NCI-H524 (cell line): Measurements from ENCODE around the gene COMMD2.

Experiments
- DNase-seq, 2 experiments: peaks; one replicate each; lab custom pipeline; 2025; lab: John Stamatoyannopoulos, UW

Gene COMMD2

DNA sequence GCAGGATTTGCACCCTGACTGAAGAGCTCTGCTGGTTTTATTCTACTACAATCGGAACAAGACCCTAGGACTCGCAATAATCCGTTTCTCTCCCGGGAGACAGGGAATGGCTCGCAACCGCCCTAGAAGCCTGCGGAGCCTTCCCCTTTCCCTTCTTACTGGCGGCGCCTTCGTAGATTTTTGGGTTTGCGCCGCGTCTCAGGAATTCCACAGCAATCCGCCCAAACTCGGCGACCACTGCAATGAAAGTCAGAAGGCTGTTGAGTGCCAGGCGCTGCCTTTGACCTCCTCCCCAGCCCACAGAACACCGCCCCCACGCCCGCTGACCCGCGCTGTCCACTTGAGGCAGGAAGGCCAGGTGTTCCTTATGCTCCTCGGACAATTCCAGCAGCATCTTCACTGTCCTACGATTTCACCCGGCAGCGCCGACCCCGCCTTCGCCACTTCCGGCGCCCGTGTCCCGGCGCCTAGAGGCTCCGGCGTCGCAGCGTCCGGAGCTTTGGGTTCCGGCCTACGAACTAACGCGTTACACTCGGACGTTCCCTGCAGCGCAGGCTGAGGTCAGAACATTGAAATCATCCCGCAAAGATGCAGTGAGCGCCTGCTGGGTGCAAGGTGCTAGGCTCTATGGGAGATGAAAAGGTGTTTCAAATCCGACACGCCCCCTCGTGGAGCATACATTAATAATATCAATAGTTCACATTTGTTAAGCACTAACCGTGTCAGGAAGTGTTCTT, at the start of gene COMMD2:
Gene COMMD2, minus strand, starts transcription at position 439 of the 737 bp plus-strand sequence. Its CDS starts 45 bp downstream, at position 394.
- DNase-seq, result peak; percentile 94 to 98

DNA sequence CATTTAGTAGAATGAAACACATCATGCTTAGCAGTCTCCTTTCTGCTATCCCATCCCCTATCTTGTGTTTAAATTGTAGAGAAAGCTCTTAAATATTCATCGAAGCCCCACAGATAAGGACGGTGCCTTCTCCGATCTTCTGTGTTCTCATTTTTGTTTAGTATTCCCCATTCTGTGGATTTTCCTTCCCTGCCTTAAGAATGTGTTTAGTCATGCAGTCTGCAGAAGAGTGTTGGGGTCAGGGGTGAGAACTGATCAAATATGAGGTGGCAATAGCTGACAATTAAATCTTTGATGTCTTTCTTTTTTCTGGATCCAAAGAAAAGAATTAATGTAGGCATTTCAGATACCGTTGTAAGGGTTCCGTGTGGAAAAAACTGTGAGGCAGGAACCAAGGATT, 49.4 kb upstream of the COMMD2 start:
- no peak for DNase-seq

DNA sequence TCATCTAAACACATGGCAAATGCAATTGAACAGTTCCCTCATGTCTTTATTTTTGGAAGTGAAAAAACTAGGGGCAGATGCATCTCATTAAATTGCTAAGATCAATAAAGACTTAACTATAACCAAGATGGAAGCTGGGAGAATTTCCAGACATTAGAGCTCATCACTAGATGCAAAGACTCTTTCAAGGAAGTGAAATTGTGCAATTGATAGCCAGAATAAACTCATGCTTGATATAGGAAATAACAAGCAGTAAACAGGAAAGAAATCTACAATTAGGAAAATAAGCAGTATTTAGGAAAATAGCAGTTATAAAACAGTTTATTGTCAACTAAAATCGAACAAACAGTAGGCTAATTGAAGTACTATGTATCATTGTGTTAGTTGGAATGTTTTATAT, 48.9 kb upstream of the COMMD2 start:
- DNase-seq, result no peak

DNA sequence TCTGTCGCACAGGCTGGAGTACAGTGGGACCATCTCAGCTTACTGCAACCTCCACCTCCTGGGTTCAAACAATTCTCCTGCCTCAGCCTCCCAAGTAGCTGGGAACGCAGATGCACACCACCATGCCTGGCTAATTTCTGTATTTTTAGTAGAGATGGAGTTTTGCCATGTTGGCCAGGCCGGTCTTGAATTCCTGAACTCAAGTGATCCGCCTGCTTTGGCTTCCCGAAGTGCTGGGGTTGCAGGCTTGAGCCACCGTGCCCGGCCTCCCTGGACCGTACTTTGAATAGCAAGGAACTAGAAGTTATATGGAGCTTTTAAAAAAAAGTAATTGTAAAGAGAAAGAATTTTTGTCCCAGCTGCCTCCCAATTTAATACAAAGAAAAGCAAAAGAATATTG, 48.4 kb upstream of the COMMD2 start:
- DNase-seq, result no peak

DNA sequence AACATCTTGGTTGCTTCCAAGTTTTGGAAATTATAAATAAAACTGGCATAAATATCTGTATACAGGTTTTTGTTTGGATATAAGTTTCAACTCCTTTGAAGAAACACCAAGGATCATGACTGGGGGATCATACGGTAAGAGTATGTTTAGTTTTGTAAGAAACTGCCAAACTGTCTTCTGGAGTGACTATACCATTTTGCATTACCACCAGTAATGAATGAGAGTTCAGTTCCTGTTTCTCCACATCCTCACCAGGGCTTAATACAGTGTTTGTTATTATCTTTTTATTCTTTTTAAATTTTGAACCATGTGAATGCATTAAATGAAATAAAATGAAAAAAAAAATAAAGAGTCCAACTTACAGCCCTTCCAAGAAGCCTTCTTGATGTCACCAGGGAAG, 43.7 kb upstream of the COMMD2 start:
- DNase-seq, result no peak

DNA sequence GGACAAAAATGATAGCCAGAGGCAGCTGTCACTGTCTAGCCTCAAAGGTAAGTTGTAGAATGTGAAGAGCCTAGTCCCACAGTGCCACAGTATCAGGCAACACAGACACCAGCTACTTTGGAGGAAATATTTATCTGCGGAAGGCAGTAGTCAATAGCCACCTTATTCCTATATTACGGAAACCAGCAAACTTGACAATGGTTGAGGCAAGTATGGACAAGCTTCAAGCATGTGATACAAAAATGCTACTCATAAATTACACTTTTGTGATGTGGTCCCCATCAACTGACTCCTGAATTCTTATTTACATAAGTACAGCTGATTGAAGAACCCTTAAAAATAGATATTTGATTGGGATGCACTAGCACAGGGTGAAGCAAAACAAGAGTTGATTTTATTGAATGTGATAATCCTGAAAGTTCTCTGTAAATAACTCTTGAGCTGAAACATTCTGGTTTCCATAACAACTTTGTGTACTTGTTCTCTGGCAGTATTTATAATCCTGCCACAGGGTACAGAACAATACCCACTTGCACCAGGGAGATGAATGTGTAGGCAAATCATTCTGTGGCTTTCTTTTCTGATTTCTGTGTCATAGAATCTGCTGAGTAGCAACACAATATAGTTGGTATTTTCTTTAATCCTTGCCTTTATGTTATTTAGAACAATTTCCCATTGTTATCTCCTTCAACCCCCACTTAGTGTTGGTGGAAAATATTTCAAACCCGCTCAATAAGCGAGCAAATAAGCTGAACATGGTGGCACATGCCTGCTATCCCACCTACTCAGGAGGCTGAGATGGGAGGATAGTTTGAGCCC, 40.4 kb upstream of the COMMD2 start, which contains the start of gene ANKUB1:
Gene ANKUB1, minus strand, starts transcription at position 103 of the 819 bp plus-strand sequence. CDS start 188 bp downstream, outside the sequence.
- DNase-seq, result no peak

DNA sequence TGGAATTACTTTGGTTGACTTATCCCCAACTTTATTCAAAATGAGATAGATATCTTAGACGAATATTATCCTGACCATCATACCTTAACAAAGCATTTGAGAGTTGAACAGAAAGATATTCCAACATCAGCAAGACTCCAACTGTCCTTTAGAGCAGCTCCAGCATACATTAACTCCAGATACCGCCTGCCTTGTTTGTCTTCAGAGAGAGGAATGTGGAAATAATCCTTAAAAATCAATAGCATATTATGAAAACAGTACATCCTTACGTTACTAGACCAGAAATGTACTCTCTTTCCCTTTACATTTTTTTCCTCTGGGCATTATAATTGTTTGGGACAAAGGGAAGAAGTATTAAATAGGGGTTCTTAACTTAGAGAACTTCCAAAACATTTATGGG, 38.4 kb upstream of the COMMD2 start:
- DNase-seq, result no peak

DNA sequence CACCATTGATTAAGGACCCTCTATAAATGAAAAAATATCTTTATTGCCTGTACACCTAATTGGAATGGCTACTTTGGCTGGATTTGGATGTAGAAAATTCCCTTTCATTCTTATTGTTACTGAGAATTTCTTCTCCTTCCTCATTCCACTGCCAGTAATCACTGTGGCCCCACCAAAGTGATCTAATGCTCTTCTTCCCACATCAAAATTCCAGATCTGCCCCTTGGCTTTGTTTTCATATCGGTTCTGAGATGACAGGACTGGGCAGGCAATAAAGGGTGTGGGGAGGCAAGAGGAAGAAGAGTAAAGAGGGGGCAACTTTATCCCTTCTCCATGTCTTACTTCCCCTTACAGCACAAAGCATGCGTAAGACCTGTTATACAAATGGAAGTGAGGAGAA, 38.0 kb upstream of the COMMD2 start:
- no peak for DNase-seq

DNA sequence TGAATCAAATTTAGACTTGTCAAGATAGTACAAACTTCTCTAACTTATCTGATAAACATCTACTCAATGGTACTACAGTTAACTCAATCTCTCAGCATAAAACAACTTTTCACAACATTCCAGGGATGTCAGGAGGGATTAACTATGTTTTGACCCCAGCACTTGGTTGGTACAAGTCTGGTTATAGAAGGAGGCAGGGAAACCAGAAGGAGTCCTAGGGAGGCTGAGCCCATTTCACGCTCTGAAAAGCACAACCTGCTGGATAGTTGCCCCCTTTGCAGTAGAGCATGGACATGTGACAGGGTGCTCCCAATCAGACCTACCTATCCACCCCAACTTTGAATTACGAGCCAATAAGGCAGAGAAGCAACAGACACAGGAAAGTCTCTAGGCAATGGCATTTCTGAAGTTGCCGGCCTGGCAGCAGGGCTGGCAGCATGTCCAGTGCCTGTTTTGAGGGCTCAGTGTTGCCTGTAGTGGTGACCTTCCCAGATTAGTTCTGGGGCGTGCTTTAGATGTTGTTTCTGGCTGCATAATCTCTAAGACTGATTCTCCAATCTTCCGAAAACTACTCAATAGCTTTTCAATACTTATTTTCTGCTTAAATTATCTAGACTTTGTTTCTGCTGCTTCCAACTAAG, 31.9 kb upstream of the COMMD2 start:
- no peak for DNase-seq

DNA sequence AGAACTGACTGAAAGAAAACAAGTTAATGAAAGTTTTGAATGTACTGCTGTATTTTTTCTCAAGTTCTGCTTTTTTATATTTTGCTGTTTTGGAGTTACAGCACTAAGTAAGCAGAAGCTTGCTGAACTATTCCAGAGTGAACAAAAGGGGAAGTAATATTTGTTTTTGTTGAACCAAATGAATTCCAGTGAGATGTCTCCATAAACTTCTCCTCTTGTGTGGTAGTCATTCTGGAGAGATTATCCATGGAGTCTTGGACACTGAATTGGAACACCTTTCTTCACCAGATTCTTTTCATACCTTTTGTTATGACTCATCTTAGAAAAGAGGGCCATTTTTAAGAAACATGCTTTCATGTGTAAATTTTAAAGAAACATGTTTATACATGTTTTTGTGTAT, 31.3 kb upstream of the COMMD2 start:
- DNase-seq, result no peak

DNA sequence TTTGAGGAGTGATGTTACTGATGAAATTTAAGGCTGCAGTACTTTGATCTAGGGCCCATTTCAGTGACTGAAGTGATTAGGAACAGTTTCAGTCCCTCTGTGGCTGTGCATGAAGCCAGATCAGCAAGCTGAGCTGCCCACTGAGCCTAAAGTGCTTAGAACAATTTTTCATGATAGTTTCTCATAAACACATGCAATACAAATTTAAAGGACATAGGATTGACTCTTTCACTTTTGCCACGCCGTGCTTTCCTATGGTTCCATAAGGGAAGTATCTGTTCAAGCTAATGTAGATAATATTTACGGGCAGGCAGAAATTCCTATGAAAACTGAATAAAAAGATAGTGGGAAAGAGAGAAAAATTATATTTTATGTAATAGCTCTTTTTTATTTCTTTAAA, 29.5 kb upstream of the COMMD2 start:
- DNase-seq, result no peak

DNA sequence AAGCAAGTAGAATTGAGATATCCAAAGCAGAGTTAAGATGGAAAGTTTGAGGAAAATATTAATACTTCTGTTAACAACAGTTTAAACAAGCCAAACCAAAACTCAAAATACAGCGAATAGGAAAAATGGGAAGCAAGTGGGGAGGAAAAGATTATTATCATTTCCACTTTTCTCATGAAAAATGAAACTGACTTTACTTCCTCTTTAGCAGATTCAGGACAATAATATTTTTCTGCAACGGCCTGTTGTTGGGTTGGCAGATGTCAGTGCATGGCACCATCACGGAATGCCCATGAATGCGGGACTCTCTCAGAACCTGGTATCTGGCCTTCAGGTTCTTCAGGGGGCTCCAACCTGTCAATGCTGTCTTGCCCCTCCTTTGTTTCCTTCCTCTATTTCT, 28.9 kb upstream of the COMMD2 start:
- DNase-seq, result no peak

DNA sequence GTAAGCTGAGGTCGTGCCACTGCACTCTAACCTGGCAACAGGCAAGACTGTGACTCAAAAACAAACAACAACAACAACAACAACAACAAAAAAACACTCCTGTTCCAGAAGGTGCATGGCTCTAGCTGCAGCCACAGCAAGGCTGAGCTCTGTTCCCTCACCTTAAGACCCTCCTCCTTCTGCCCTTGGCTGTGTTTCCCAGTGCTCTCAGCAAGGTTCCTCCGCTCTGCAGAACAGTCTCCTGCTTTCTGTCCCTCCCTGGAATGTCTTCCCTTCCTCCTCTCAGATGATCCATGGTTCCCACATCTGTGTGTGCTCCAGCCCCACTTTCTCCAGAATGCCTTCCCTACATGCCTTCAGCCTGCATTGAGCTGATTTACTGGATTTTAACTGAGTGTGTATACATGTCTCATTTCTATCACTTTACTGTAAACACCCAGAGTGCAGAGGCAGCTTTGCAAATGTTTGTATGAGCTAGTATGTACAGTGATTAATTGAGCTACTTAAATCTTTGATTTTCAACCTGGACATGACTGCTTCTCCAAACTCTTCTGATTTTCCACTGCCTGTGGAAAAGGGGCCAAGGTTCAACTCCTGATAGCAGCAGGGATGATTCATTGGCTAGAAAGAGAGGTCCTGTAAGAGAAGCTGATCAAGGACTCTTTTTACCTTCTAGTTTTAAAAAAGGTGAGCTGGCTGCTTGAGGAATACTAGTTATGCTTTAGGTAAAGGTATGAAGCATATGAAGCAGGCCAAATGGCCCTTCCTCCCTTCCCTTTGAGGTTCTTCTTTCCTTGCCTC, 25.3 kb upstream of the COMMD2 start:
- DNase-seq, result no peak

DNA sequence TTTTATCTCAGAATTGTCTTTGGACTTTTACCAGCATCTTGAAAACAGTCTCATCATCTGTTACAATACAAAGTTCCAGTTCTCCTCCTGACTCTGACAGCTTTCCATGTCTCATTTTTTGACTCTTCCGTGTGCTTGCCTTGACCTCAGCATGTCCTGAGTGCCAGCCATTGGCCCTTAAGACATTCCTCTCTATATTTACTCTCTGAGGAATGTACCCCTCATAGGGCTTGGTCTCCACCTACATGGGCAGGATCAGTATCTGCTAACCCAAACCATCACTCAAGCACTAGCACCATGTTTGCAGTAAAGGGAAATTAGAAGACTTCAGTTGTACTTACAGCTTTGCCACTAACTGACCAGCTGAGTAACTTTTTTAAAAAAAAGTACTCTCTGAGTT, 23.9 kb upstream of the COMMD2 start:
- DNase-seq, result no peak

DNA sequence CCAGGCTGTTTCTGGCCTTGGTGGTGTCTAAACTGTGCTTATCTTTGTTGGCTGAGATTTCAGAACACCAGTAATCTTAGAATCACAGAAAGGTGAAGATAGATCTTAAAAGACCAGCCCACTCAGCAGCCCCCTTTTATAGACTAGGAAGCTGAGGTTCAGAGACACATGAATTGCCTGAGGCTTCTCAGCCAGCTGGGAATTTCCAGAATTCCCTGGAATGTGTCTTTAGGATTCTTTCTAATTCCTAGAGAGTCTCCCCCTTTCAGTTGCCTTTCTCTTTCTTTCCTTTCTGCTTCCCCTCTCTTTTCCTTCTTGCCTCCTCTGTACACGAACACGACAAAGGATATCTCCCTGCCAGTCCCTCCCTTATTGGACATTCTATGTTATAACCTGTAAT, 20.6 kb upstream of the COMMD2 start:
- no peak for DNase-seq

DNA sequence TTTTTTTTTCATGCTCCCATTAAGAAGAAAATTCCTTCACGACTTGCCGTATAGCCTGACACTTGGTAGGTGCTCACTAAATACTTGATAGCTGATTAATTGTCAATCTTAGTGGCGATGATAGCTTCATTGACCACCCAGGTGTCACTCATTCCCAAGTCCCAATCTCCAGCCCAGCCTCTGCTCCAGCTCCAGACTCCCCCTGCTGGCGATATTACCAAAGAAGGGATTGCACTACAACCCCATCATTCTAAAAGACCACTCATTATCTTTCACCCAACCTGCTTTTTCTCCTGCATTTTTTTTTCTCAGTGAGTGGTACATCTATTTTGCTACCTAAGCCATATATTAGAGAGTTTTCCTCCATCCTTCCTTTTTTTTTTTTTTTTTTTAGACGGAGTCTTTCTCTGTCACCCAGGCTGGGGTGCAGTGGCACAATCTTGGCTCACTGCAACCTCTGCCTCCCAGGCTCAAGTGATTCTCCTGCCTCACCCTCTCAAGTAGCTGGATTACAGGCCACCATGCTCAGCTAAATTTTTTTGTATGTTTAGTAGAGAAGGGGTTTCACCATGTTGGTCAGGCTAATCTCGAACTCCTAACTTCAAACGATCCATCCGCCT, 19.5 kb upstream of the COMMD2 start:
- peak; percentile 24 to 45 for DNase-seq

DNA sequence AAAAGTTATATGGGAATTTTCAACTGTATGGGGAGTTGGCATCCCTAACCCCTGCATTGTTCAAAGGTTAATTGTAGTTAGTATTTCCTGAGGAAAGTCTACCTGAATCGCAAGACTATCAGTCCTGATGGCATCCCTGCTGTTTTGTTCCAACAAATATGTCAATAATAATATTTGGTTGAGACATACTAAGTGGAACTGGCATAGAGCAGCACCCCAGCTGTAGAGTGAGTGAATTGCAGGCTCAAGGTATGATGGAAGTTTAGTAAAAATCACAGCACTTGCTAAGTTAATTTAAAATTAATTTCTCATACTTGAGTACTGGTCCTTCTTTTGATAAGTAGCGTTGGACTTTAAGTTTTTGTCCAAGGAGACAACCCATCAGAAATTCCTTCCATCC, 18.0 kb upstream of the COMMD2 start:
- DNase-seq, result no peak

DNA sequence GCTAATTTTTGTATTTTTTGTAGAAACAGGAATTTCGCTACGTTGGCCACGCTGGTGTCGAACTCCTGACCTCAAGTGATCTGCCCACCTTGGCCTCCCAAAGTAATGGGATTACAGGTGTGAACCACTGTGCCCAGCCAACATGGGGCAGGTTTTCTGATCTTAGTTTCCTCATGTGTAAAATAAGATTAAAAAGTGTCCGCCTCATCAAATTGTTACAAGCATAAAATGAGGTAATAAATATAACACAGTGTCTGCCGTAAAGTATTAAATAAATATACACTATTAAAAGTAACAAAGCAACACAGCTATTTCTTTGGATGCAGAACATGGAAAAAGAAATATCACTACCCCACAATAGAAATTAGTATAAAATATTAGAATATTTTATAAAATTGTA, 16.4 kb upstream of the COMMD2 start:
- DNase-seq, result no peak

DNA sequence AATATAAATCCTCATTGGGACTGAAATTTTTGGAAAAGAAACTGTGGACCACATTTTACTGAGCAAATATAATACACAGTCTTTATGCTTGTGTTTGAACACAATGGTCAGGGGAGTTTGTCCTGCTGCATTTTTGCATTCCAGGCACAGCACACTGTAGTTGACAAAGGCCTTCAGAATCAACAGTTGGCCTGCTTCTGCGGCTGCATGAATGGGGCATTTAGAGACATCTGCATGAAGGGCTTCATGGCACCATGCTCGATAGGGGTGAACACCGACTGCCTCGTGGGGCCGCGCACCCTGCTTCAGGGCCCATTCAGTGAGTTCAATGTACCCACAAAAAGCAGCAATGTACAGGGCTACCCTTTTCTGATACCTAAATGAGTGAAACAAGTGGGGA, 15.4 kb upstream of the COMMD2 start:
- no peak for DNase-seq

DNA sequence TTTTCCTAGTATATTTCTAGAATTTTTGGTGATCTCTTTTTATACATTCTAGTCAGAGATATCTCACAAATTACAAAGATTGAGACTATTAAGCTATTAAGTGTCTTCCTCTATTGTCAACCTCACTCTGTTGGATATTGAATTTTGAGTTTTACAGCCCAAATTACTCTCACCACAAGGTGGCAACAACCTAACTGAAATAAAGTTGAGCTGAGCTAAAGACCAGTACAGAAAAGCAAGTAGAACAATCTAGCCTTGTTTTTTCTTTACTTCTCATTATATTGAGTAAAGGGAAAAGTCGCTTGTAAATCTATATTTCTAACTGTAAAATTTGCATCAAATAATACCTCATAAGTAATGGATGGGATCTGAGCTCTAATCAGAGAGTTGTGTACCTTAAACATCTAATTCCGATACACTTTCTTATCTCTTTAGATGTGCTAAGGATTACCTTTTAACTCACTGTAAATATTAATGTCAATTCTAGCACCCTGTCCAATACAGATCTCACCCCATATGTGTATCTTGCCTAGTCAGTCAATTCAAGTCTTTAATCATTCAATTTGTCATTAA, 13.6 kb upstream of the COMMD2 start:
- no peak for DNase-seq

DNA sequence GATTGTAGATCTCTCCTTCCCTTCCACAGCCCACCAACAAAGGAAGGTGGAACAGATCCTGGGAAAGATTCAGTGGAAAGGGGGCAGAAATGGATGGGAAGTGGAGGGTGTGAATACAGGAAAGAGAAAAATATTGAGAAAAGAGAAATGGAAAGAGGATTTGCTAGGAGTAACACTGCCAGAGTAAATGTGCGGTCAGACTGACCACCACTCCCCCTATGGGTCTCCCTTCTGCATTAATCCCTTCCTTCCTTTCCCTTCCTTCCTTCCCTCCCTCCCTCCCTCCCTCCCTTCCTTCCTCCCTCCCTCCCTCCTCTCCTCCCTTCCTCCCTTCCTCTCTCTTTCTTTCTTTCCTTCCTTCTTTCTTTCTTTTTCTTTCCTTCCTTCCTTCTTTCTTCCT, 12.0 kb upstream of the COMMD2 start:
- DNase-seq, result no peak
